Fibroblast of pulmonary artery (primary cell): ENCODE measurements around the gene CHD2.
"Not testable (repeated sequence)": the region's sequence is repeated elsewhere in the genome, so short reads cannot be mapped to it uniquely, and the experiment has no call there.

Experiments used
- DNase-seq: peaks from one replicate; pipeline ENCODE4 v3.0.0-alpha.2; 2010; ENCODE audit warnings: low read depth
- H3K4me3 ChIP-seq: replicated peaks from 2 replicates; pipeline ENCODE4 v1.5.1; 2011; ENCODE audit warnings: low read depth, mild to moderate bottlenecking, control low read depth, low read length, moderate library complexity
- CTCF ChIP-seq: IDR thresholded peaks from 2 replicates; pipeline ENCODE4 v1.5.1; 2011; ENCODE audit warnings: mild to moderate bottlenecking, control low read depth, low read length, inconsistent platforms; ENCODE audit errors: missing control alignments

The CHD2 gene

GRCh38 chr15:92910451-92910850 is 10.3 kb downstream of the CHD2 start:
- no peak overlapping the region for H3K4me3 ChIP-seq
- TF ChIP-seq CTCF = no peak
- DNase-seq = no peak

- DNase-seq = no peak
- no peak for TF ChIP-seq CTCF
- no peak overlapping the region for H3K4me3 ChIP-seq
Observed at GRCh38 chr15:92914103-92914499, 14.0 kb downstream of the CHD2 start.

- DNase-seq = no peak
- no peak for TF ChIP-seq CTCF
- H3K4me3 ChIP-seq = no peak overlapping the region
Observed at GRCh38 chr15:92914768-92915221, 14.7 kb downstream of the CHD2 start.

- H3K4me3 ChIP-seq = no peak overlapping the region
- no peak for TF ChIP-seq CTCF
- no peak for DNase-seq
Observed at GRCh38 chr15:92915766-92916435, 15.8 kb downstream of the CHD2 start.

GRCh38 chr15:92917598-92918407 is 17.7 kb downstream of the CHD2 start:
- peak; percentile 96 for DNase-seq
- H3K4me3 ChIP-seq = no peak overlapping the region
- TF ChIP-seq CTCF = peak; percentile 82

- not testable (repeated sequence) for DNase-seq, H3K4me3 ChIP-seq
Observed at GRCh38 chr15:92918881-92919280, 18.8 kb downstream of the CHD2 start.

- H3K4me3 ChIP-seq = no peak overlapping the region
- TF ChIP-seq CTCF = no peak
- DNase-seq = no peak
Observed at GRCh38 chr15:92920595-92921161, 20.6 kb downstream of the CHD2 start.
